Epidermal melanocyte (primary cell): ENCODE results near the gene INHA.

ENCODE experiments used
- DNase-seq: peaks from one replicate; pipeline ENCODE4 v3.0.0; 2011; ENCODE audit warnings: low spot score; ENCODE audit not compliant: insufficient read length

Gene INHA

GRCh38 chr2:219557791-219558785, 14.0 kb upstream of the INHA start:
- no peak for DNase-seq

- DNase-seq: no peak
Observed at GRCh38 chr2:219559156-219559915, 12.8 kb upstream of the INHA start.

GRCh38 chr2:219560037-219560892, 11.8 kb upstream of the INHA start:
- no peak for DNase-seq

GRCh38 chr2:219560893-219561178, 11.3 kb upstream of the INHA start:
- DNase-seq: no peak

- no peak for DNase-seq
Observed at GRCh38 chr2:219561179-219562048, 10.7 kb upstream of the INHA start.

- DNase-seq: no peak
Observed at GRCh38 chr2:219562049-219563020, 9.8 kb upstream of the INHA start.

GRCh38 chr2:219563271-219563928, 8.7 kb upstream of the INHA start:
- no peak for DNase-seq

- no peak for DNase-seq
Observed at GRCh38 chr2:219565130-219566080, 6.7 kb upstream of the INHA start.

GRCh38 chr2:219566640-219567039, 5.5 kb upstream of the INHA start:
- DNase-seq: no peak

- DNase-seq: no peak
Observed at GRCh38 chr2:219567131-219567530, 5.0 kb upstream of the INHA start.

- no peak for DNase-seq
Observed at GRCh38 chr2:219567791-219568361, 4.2 kb upstream of the INHA start.

GRCh38 chr2:219569041-219569440, 3.1 kb upstream of the INHA start:
- no peak for DNase-seq

GRCh38 chr2:219569635-219570034, 2.5 kb upstream of the INHA start:
- DNase-seq: no peak

- DNase-seq: no peak
Observed at GRCh38 chr2:219570194-219570923, 1.8 kb upstream of the INHA start.

- DNase-seq: peak; percentile 46
Observed at GRCh38 chr2:219570924-219571310, 1.2 kb upstream of the INHA start.

- DNase-seq: peak; percentile 79
Observed at GRCh38 chr2:219571311-219572236, 536 bp upstream of the INHA start, which contains the start of gene OBSL1. OBSL1 (minus strand) TSS chr2:219571539; CDS start chr2:219571232, 307 bp downstream.
